GM19025 (cell line): Measurements from ENCODE around the gene LCN2.
"Not testable (repeated sequence)": the region's sequence is repeated elsewhere in the genome, so short reads cannot be mapped to it uniquely, and the experiment has no call there.

ENCODE experiments used
- ATAC-seq: cut with Tn5 transposase; IDR thresholded peaks from one replicate; pipeline ENCODE4 v1.9.1; 2021; ENCODE audit warnings: mild to moderate bottlenecking, low read depth, moderate library complexity; ENCODE audit not compliant: unreplicated experiment

Gene LCN2

DNA sequence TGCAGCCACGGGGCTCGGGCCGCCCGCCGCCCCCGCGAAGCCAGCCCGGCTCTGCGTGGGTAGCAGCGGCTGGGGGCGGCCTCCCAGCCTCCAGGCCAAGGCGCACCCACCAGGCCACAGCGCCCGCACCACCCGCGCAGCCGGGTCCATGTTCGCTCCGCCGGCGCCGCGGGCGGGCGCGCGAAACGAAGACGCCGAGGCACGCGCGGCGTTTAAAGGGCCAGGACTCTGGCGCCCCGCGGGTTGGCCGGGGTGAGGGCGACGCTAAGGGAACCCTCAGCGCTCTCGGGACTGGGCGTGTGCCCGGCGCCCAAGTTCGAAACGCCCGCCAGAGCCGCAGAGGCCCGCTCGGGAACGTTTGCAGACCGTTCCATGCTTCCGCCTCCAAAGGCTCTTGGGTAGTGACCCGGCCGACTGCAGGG is 21.7 kb upstream of the LCN2 start, which contains the start of gene PTGES2:
PTGES2 (minus strand) TSS at position 162 of the 422 bp plus-strand sequence; CDS start at position 150, 12 bp downstream.
- peak; percentile 52 for ATAC-seq

GRCh38 chr9:128127990-128128835 is 21.0 kb upstream of the LCN2 start:
- ATAC-seq, result peak; percentile 48

GRCh38 chr9:128128836-128129590 is 20.2 kb upstream of the LCN2 start:
- no peak for ATAC-seq

GRCh38 chr9:128129976-128130590 is 19.2 kb upstream of the LCN2 start:
- not testable (repeated sequence) for ATAC-seq

GRCh38 chr9:128130651-128131050 is 18.6 kb upstream of the LCN2 start:
- not testable (repeated sequence) for ATAC-seq

- ATAC-seq, result not testable (repeated sequence)
Observed at GRCh38 chr9:128131346-128131745, 17.9 kb upstream of the LCN2 start.

DNA sequence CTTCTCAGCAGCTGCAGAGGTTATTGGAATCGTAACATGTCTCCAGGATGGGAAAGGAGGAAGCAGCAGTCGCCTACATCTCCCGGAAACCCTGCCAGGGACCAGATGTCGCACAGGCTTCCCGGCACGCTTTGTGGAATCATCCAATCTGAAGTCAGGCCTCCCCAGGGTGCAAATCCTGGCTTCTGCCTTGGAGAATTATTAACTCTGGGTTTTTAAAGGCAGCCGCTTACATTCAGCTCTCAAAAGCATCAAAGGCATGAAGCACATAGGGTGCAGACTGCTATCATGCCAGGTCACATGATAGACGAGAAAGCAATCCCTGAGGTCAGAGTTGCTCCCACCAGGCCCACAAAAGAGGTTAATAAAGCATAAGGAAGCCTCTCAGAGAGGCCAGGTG is 17.1 kb upstream of the LCN2 start:
- not testable (repeated sequence) for ATAC-seq

DNA sequence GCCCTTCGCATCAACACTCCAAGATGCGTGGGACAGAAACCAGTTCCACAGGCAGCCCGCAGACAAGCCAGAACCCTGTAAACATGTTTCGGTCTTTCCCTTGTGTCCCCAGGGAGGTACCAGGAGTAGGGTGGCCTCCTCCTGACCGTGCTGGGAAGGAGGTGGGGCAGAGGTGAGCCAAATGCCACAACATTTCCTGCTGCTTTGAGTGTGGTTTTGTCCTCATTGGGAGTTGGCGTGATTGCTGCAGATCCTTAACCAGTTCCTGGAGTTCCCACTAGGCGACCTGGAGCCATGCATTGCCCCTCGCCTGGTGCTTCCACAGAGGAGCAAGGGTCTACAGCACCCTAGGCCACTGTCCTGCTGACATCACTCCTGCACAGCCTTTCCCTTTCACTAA is 13.7 kb upstream of the LCN2 start:
- not testable (repeated sequence) for ATAC-seq

DNA sequence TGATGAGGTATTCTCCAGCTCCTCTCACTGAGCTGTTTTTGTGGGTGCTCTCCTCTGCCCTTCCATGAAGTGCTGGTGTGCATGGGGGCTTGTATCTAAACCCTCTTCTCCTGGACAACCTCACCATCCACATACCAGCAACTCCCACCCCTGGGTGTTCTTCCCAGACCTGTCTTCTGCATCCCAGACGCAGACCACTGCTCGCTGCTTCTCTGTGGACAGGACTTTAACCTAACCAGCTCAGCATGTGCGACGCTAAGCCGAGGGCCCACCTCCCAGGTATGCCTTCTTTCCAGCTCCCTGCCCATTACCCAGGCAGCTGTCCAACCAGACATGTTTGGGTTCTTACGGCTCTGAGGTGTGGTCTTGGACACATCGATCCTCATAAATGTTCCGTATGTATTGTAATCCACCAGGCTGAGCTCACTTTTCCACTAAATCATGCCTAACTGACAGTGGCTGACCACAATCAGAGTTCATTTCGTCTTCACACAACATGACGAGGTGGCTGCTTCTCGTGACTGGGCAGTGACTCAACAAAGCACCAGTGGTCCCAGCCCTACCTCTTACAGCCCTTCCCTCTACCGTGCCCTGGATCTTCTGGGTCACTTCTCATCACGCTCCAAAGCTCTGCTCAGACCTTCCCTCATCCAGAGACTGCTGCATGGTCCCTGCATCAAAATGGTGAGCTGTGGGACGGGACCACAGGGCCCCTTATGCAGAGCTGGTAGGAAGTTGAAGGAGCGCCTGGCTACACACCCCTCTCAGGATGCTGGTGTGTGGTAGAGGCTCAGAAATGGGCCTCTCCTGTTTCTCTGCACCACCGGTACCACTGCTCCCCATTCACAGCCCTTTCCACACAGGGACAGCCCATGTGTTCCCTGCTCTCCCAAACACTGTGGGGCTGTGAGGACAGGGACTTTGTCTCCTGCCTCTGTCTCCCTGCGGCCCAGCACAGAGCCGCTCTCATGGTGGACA is 12.1 kb upstream of the LCN2 start:
- no peak for ATAC-seq

DNA sequence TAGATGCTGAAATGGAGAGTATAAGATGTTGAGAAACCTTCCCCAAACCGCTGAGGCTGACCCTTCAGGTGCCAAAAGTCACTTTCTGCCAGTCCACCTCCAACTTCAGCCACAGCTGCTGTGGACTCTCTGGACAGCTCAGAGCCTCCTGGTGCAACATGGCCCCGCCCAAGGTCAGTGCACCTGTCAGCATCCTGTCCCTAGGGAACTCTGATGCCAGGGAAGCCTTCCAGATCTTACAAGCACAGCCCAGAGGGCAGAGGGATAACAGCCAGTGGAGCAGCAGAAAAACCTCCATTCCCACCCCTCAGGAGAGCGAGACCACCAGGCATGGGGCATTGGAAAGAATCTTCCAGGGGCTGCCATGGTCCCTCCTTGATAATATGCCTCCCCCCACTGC is 11.3 kb upstream of the LCN2 start:
- ATAC-seq, result no peak

DNA sequence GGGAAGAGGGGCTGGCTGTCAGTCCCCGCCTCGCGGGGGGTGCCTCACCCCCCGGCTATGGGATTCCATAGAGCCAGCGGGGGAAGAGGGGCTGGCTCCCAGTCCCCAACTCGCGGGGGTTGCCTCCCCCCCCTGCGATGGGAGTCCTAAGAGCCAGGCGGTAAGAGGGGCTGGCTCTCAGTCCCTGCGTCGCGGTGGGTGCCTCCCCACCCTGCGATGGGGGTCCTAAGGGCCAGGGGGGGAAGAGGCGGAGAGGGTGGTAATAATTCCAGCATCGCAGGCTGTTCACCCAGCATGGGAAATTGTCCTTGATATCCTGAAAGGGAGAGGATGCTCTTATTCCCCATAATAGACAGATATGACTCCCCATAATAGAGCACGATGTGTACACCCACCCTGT is 9.6 kb upstream of the LCN2 start:
- no peak for ATAC-seq

- ATAC-seq, result no peak
Observed at GRCh38 chr9:128141604-128142003, 7.6 kb upstream of the LCN2 start.

- no peak for ATAC-seq
Observed at GRCh38 chr9:128142061-128142460, 7.2 kb upstream of the LCN2 start.

DNA sequence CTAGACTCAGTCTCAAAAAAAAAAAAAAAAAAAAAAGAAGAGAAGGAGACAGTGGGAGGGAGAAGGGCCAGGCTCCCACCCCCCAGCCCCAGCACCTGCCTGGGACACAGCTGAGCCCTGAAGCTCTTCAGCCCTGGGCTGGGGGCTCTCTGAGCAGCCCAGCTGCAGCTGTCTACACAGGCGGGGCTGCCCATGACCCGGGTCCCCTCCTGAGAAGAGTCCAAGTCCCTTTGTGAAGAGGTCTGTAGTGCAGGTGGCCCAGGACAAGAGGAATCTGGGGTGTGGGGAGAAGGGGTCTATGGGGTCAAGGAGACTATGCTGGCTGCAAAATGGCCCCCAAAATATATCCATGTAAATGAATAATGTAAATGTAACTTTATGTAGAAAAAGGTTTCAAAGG is 6.7 kb upstream of the LCN2 start:
- no peak for ATAC-seq

GRCh38 chr9:128143525-128144238 is 5.6 kb upstream of the LCN2 start:
- ATAC-seq, result no peak

DNA sequence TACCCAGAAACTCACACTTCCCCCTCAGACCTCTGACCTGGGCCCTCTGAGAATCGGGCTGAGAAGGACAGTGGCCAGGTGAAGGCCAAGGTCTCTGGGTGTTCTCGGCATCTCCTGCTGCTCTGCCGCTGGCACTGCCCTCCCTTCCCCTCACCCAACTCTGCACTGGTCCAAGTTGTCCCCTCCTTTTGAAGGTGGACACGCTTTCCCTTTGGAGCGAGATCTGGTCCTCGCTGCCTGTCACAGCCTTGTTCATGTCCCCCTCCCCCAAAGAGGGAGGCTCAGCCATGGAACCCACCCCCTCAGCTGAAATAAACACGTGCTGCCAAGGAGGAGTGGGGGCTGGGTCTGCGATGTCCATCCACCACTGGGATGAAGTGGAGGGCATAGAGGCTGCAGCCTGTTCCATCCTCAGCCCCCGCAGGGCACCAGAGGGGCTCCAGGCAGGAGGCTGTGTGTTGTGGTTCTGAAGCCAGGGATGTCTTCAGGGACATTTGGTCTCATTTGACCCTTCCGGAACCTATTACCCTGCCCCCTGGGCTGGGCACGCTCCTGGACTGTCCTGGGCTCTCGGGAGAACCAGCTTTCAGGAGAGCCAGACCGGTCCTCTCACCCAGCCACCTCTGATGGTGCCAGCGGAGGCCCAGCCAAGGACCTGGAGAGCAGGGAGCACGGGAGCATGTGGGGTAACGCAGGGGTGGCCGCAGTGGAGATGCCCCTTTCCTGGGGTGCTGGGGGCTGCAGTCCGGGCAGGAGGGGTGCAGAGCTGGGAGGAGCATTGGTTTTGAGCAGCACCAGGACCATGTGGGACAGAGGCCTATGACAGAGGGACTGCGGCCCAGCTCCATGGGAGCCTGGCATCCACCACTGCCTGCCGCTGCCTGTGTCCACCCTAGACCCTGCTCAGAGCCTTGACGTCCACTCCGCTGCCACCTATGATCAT is 4.7 kb upstream of the LCN2 start:
- ATAC-seq, result no peak

- no peak for ATAC-seq
Observed at GRCh38 chr9:128145536-128145935, 3.7 kb upstream of the LCN2 start.

- no peak for ATAC-seq
Observed at GRCh38 chr9:128145951-128146351, 3.3 kb upstream of the LCN2 start.
